Neural progenitor cell (in vitro differentiated cells): ENCODE data around the gene ATP10A. TPM values are rescaled to one million over a fixed set of nuclear protein-coding genes. Genes with fewer than 3 reads are reported as not detected.

Experiments
- DNase-seq: peaks from one replicate; pipeline ENCODE4 v3.0.0-alpha.2; 2016; ENCODE audit warnings: low spot score
- H2AFZ ChIP-seq: fragments of 200-600 bp; sonication (generic); replicated peaks from 2 replicates; pipeline ENCODE4 v1.6.1; 2016; ENCODE audit warnings: antibody characterized with exemption
- H3F3A ChIP-seq: fragments of 200-600 bp; sonication (generic); 2 replicates; pipeline ENCODE4 v1.6.1; 2016; ENCODE audit warnings: antibody characterized with exemption, low read depth
- H3K27ac ChIP-seq: fragments of 200-600 bp; sonication (generic); 2 replicates; pipeline ENCODE4 v1.5.1; 2016; ENCODE audit warnings: mild to moderate bottlenecking
- H3K27me3 ChIP-seq: fragments of 200-600 bp; sonication (generic); 2 replicates; pipeline ENCODE4 v1.6.1; 2016; ENCODE audit warnings: mild to moderate bottlenecking, moderate library complexity
- H3K36me3 ChIP-seq: fragments of 200-600 bp; sonication (generic); 2 replicates; pipeline ENCODE4 v1.5.1; 2016
- H3K4me1 ChIP-seq: fragments of 200-600 bp; sonication (generic); 2 replicates; pipeline ENCODE4 v1.6.1; 2016; ENCODE audit warnings: mixed run types
- H3K4me2 ChIP-seq: fragments of 200-600 bp; sonication (generic); 2 replicates; pipeline ENCODE4 v1.6.1; 2016
- H3K4me3 ChIP-seq: fragments of 200-600 bp; sonication (generic); 2 replicates; pipeline ENCODE4 v1.5.1; 2016
- H3K79me2 ChIP-seq: fragments of 200-600 bp; sonication (generic); 2 replicates; pipeline ENCODE4 v1.6.1; 2016; ENCODE audit warnings: low read depth
- H3K9ac ChIP-seq: fragments of 200-600 bp; sonication (generic); 2 replicates; pipeline ENCODE4 v1.6.1; 2016
- H3K9me3 ChIP-seq: fragments of 200-600 bp; sonication (generic); 2 replicates; pipeline ENCODE4 v1.5.1; 2016; ENCODE audit warnings: low read depth
- H4K20me1 ChIP-seq: fragments of 200-600 bp; sonication (generic); 2 replicates; pipeline ENCODE4 v1.6.1; 2016; ENCODE audit warnings: low read depth
- H3K27ac Mint-ChIP-seq: 3 replicates; pipeline ENCODE4 v1.8.0; 2021; ENCODE audit warnings: mixed read lengths
- H3K27me3 Mint-ChIP-seq: 2 replicates; pipeline ENCODE4 v1.8.0; 2022; ENCODE audit warnings: low read depth, mild to moderate bottlenecking, inconsistent platforms, moderate library complexity, mixed read lengths; ENCODE audit not compliant: insufficient read depth
- H3K36me3 Mint-ChIP-seq: 3 replicates; pipeline ENCODE4 v1.8.0; 2021; ENCODE audit warnings: mixed read lengths
- H3K4me1 Mint-ChIP-seq: 3 replicates; pipeline ENCODE4 v1.8.0; 2021; ENCODE audit warnings: mixed read lengths
- H3K4me3 Mint-ChIP-seq: 3 replicates; pipeline ENCODE4 v1.8.0; 2021; ENCODE audit warnings: mild to moderate bottlenecking, moderate library complexity, mixed read lengths
- H3K9me3 Mint-ChIP-seq: 3 replicates; pipeline ENCODE4 v1.8.0; 2020; ENCODE audit warnings: mixed read lengths
- CTCF ChIP-seq: fragments of 200-600 bp; sonication (generic); IDR thresholded peaks from 2 replicates; pipeline ENCODE4 v1.5.1; 2017; ENCODE audit warnings: antibody characterized with exemption, mild to moderate bottlenecking
- EZH2 ChIP-seq: fragments of 200-600 bp; sonication (generic); IDR thresholded peaks from 2 replicates; pipeline ENCODE4 v1.6.1; 2017; ENCODE audit warnings: antibody characterized with exemption, mild to moderate bottlenecking, moderate library complexity
- EZH2phosphoT487 ChIP-seq: fragments of 200-600 bp; sonication (generic); IDR thresholded peaks from 2 replicates; pipeline ENCODE4 v1.6.1; 2017; ENCODE audit warnings: antibody characterized with exemption
- total RNA-seq: library from RNA; depleted of rRNA; stranded (reverse); fragments of >200 nt; gene quantifications from 2 replicates; pipeline ENCODE4 v1.2.3, GENCODE V29; 2015; ENCODE audit warnings: low replicate concordance

ATP10A gene
- total RNA-seq, 1 donor from 2014 or later = 0.32 TPM

DNA sequence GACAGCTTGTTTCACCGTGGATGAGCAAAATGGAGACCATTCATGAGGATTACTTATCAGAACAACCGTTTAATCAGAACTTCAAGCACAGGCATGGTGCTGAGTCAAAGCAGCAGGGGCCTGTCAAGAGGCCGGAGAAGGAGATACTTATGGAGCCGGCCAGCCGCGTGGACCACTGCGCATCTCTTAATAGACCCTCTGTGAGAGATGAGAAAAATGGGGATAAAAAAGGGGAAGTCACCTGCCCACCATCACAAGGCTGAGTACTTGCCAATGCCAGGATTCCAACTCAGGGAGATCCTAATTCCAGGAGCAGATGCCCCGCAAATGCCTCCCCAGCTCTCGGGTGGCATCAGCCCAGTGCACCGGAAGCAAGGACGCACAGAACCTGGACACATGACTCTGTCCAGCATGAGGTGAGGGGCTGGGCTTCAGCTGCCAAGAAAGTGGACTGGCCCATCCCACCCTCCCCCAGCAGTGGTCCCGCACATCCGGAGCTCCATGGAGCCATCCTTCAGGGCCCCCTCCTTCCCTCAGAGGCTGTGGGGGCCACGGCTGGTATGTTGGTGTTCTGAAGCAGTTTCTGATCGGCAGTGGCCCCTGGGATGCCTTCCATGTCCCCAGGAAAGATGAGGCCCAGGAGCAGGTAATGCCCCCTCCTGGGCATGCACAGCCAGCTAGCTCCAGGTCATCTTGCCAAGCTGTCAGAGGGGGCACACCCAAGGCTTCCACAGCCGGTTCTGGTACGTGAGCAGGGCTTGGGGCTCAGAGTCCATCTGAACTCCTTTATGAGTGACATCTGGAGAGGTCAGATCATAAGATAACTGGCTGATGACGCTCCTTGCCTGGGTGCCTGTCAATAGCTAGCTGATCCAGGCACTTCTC lies 143.8 kb downstream of the ATP10A start:
- H3K79me2 ChIP-seq = no peaks in the 10 kb centered on the region
- H3F3A ChIP-seq = no peaks in the 10 kb centered on the region
- no peak for DNase-seq
- Mint-ChIP-seq H3K9me3 (no peaks in the 10 kb centered on the region), H3K4me1 (peaks cover 9% of the 10 kb centered on the region), H3K4me3 (no peak overlapping the region), H3K36me3 (peaks cover 1% of the 10 kb centered on the region), H3K27ac (no peak overlapping the region), H3K27me3 (peaks cover 6% of the 10 kb centered on the region)
- TF ChIP-seq CTCF = no peak
- TF ChIP-seq EZH2phosphoT487 = no peak
- TF ChIP-seq EZH2 = no peak
- H3K9ac ChIP-seq = no peak overlapping the region
- H3K4me1 ChIP-seq = peaks cover 11% of the 10 kb centered on the region
- no peak overlapping the region for H3K27ac ChIP-seq
- H4K20me1 ChIP-seq = no peaks in the 10 kb centered on the region
- H3K9me3 ChIP-seq = no peaks in the 10 kb centered on the region
- no peak overlapping the region for H3K4me2 ChIP-seq
- H3K36me3 ChIP-seq = no peaks in the 10 kb centered on the region
- no peak overlapping the region for H3K4me3 ChIP-seq
- H3K27me3 ChIP-seq = no peaks in the 10 kb centered on the region
- no peak overlapping the region for H2AFZ ChIP-seq

- no peaks in the 10 kb centered on the region for H3F3A ChIP-seq
- no peak overlapping the region for H3K4me2 ChIP-seq
- no peak overlapping the region for H3K27ac ChIP-seq
- H3K36me3 Mint-ChIP-seq = peaks cover 1% of the 10 kb centered on the region
- H3K27ac Mint-ChIP-seq = no peak overlapping the region
- TF ChIP-seq CTCF (no peak), EZH2phosphoT487 (no peak), EZH2 (no peak)
- peaks cover 9% of the 10 kb centered on the region for H3K4me1 Mint-ChIP-seq
- H3K4me3 ChIP-seq = no peak overlapping the region
- H3K4me3 Mint-ChIP-seq = no peak overlapping the region
- no peaks in the 10 kb centered on the region for H3K79me2 ChIP-seq
- H4K20me1 ChIP-seq = no peaks in the 10 kb centered on the region
- H3K9me3 Mint-ChIP-seq = no peaks in the 10 kb centered on the region
- no peak overlapping the region for H2AFZ ChIP-seq
- no peaks in the 10 kb centered on the region for H3K9me3 ChIP-seq
- H3K36me3 ChIP-seq = no peaks in the 10 kb centered on the region
- no peaks in the 10 kb centered on the region for H3K27me3 ChIP-seq
- H3K27me3 Mint-ChIP-seq = peaks cover 6% of the 10 kb centered on the region
- DNase-seq = no peak
- no peak overlapping the region for H3K9ac ChIP-seq
- H3K4me1 ChIP-seq = peaks cover 11% of the 10 kb centered on the region
Measured at GRCh38 chr15:25718597-25718996, 144.5 kb downstream of the ATP10A start.

- Histone ChIP-seq H3K79me2 (no peaks in the 10 kb centered on the region), H3K27ac (no peak overlapping the region), H3F3A (no peaks in the 10 kb centered on the region), H3K27me3 (no peaks in the 10 kb centered on the region), H3K4me2 (no peak overlapping the region), H3K9ac (no peak overlapping the region), H3K9me3 (no peaks in the 10 kb centered on the region), H2AFZ (no peak overlapping the region), H3K36me3 (no peaks in the 10 kb centered on the region), H4K20me1 (no peaks in the 10 kb centered on the region), H3K4me3 (no peak overlapping the region), H3K4me1 (peaks cover 11% of the 10 kb centered on the region)
- peaks cover 9% of the 10 kb centered on the region for H3K4me1 Mint-ChIP-seq
- no peak for TF ChIP-seq CTCF
- TF ChIP-seq EZH2 = no peak
- no peak for TF ChIP-seq EZH2phosphoT487
- DNase-seq = no peak
- no peaks in the 10 kb centered on the region for H3K9me3 Mint-ChIP-seq
- H3K4me3 Mint-ChIP-seq = no peak overlapping the region
- H3K36me3 Mint-ChIP-seq = peaks cover 1% of the 10 kb centered on the region
- peaks cover 5% of the 10 kb centered on the region for H3K27me3 Mint-ChIP-seq
- no peak overlapping the region for H3K27ac Mint-ChIP-seq
Measured at GRCh38 chr15:25718169-25718536, 145.0 kb downstream of the ATP10A start.
